Dedifferentiated amniotic fluid mesenchymal stem cell (primary cell): Measurements from ENCODE around the gene VGLL4.

Source experiments
- DNase-seq: peaks from one replicate; pipeline ENCODE4 v3.0.0-alpha.2; 2016; ENCODE audit errors: extremely low spot score

VGLL4 gene

DNA sequence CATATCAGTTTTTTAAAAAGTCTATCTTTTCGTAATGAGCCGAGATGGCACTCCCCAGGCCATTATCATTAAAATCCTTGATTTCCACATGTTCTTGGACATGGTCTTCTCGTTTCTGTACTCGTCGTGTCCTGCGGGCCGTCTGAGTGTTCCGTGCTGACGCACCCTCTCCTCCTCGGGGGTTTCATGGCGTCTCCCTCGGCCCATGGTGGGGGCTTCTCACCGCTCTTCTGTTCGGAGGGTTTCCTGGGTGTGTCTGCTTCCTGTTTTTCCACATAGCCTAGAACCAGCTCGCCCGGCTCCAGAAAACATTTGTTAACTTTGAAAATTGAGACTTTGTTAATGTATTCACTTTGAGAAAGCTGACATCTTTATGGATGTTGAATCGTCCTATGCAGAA is 92.7 kb downstream of the VGLL4 start:
- no peak for DNase-seq

DNA sequence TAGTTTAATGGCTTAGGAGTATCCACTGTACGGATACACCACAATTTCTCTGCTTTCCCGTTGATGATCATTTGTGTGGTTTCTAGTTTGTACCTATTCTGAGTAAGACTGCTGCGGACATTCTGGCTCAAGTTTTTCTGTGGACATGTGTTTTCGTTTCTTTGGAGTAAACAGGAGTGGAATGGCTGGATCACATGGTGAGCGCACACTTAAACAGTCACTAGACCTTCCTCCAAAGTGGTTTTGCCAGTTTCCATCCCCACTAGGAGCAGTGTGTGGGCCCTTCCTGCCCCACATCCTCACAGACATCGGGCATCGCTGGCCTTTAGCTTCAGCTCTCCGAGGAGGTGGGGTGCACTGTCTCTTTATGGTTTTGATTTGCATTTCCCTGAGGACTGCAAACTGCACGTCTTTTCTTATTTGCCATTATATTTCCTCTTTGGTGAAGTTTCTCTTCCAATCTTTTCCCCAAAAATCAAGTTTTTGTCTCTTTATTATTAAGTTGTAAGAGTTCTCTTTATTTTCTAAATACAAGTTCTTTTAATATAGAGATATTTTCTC is 94.1 kb downstream of the VGLL4 start:
- no peak for DNase-seq

DNA sequence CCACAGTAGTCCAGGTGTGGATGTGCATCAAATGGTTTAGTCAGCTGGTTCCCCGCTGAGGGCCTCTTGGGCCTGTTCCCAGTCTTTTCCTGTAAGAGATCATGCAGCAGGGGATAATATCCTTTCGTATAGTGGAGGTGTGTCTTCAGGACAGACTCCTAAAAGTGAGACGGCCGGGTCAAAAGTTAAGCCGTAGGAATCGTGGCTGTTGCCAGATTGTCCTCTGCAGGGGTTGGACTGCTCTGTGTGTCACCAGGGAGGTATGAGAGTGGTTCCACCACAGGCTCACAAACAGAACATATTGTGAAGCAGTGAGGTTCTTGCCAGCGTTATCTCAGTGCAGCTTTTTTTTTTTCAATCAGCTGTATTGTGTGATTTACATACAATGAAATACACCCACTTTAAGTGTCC is 95.0 kb downstream of the VGLL4 start:
- DNase-seq, result no peak

DNA sequence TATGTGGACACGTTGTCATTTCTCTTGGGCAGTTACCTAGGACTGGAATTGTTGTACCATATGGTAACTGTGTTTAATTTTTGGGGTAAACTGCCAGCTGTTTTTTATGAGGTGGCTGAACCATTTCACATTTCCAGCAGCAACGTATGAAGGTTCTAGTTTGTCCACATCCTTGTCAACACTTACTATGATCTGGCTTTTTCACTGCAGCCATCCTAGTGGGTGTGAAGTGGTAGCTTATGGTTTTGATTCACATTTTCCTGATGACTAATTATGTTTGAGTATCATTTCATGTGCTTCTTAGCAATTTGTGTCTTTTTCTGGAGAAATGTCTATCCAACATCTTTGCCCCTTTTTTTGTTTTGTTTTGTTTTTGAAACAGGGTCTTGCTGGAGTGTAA is 96.2 kb downstream of the VGLL4 start:
- no peak for DNase-seq

DNA sequence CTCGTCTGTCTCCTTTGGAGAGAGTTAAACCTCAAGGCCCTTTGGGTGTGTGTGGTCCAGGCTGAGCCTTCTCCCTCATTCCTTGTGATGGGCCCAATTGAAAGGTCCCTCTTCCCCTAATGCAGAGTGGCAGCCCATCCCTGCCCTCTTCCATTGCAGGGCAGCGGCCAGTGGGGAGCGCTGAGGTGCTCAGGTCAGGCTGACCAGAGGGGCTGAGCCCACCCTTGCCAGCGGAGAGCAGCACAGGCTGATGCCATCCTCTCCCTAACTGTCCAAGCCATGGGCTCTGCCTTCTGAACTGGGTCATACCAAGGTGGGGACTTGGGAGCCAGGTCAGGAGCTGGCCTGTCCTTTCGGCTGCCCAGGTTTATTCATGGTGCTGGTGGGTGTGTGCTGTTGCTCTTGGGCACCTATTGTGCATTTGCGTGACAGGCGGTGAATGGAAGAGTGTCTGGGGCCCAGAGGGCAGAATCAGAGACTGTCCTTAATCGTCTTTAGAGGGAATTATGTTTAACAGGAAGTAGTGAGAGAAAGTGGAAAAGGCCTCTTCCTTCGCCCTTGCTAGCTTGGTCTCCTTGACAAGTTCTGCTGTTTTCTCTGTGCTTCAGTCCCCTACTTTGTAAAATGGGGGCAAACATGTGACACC is 96.9 kb downstream of the VGLL4 start:
- no peak for DNase-seq

DNA sequence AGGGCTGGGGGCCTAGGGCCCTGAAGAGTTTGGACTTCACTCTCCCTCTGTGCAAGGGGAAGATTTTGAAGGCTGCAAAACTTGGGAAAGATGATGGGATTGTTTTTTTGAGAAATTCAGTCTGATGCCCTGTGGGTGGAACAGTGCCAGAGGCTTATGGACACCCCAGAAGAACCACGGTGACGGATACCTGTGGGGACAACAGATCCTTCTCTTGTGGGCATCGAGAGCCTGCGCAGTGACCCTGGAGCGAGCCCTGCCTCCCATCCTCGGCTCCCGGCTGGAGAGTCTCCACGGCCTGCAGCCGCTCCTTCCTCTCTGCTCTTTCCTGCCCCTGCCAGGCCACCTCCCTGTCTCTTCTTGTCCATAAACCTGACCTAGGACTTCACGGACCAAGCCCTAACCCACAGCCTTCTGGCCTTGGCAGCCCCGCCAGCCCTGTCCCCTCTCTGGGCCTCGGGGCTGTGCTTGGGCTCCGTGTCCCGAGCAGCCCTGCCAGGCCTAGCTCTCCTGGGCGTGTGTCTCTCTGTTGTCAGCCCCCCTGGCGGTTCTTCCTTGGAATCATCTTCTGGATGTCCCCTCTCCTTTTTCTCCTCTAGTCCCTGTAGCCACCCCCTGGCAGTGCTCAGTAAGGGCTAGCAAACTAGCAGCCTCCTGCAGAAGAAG is 98.4 kb downstream of the VGLL4 start:
- DNase-seq, result no peak

DNA sequence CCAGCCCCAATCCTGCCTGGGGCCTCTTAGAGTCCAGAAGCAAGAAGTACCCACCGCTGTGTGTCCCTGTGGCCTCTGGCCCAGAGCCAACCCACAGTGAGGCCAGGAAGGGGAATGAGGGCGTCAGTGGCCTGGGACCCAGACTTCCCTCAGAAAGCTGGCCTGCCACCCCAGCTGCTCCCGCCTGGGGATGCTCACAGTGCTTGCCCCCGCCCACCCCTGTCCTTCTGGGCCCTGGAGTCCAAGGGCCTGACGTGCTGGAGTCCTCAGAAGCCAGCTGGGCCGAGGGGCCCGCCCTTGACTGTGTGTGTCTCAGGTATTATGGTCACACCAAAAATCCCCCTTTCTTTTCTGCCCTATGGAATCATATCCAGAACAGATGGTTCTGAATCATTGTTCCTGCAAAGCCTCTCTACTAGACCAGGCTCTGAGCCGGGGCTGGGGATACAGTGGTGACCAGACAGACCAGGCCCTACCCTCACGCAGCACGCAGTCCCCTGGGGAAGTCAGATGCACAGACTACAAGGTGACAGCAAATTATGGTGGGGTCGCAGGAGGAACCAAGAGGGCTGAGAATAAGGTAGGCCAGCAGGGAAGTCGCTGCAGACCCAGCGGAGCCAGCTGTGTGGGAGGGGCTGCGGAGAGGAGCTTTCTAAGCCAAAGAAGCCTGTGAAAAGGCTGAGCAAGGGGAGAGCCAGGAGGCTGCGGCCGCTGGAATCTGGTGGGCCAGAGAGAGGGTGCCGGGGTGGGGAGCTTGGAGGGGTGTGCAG is 99.1 kb downstream of the VGLL4 start:
- no peak for DNase-seq

DNA sequence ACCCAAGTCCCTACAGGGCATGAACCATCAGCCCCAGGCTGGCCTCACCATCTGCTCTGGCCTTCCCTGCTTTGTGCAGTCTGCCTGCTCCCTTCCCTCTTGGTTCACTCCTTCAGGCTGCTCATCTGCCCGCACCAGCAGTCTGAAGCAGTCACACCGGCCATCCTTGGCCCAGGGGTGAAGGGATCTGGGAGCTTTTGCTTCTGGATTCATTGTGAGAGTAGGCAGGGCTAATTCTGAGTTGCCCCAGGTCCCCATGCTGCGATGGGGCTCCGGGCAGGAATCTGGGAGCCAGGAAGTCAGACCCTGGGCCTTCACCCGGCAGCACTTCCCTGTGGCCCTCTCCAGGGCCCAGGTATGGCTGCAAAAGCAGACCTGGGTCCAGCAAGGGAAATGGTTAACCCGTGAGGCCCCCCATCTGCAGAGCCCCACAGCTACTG is 99.7 kb downstream of the VGLL4 start:
- DNase-seq, result no peak

DNA sequence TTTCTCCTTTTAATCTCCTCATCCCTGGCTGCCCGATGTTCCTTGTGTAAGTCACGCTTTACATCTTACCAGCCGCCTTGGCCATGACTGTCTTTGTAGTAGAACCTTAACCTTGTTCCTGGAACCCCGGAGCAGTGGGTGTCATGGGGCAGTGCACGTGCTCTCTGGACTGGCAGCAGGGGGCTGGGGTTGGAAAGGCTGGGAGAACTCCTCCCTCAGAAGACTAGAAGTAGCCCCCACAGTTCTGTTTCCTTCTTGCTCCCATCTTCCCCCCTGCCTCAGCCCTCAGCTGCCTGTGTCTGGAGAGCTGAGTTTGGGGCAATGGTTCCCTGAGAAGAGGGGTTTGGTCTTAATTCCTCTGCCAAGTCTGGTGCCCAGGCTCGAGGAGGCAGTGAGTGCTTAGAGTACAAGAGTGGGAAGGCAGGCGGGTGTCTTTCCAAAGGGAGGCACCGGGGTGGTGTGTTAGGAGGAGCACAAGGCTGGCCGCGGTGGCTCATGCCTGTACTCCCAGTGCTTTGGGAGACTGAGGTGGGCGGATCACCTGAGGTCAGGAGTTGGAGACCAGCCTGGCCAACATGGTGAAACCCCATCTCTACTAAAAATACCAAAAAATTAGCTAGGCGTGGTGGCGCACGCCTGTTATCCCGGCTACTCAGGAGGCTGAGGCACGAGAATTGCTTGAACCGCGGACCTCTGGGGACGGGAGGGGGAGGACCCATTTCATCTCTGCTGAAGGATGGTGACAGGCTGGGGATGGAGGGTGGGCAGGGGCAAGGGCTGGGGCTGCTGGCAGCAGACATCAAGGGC is 100.4 kb downstream of the VGLL4 start:
- no peak for DNase-seq

DNA sequence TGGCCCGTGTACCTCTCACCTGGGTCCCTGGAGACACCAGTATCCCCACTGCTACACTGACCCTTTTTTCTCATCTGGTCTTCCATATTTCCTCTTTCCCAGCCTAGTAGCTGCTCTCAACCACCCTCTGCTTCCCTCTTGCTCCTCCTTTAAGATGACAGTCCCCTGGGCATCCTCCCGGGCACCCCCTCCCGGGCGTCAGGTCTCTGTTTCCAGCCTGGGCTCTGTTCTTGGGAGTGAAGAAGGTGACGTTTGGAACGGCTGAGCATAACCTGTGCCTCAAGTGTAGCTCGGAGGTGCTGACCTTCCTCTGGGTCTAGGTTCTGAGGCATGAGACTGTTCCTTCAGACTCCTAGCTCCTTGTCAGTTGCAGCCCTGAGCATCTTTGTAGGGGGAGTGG is 101.2 kb downstream of the VGLL4 start:
- DNase-seq, result no peak

DNA sequence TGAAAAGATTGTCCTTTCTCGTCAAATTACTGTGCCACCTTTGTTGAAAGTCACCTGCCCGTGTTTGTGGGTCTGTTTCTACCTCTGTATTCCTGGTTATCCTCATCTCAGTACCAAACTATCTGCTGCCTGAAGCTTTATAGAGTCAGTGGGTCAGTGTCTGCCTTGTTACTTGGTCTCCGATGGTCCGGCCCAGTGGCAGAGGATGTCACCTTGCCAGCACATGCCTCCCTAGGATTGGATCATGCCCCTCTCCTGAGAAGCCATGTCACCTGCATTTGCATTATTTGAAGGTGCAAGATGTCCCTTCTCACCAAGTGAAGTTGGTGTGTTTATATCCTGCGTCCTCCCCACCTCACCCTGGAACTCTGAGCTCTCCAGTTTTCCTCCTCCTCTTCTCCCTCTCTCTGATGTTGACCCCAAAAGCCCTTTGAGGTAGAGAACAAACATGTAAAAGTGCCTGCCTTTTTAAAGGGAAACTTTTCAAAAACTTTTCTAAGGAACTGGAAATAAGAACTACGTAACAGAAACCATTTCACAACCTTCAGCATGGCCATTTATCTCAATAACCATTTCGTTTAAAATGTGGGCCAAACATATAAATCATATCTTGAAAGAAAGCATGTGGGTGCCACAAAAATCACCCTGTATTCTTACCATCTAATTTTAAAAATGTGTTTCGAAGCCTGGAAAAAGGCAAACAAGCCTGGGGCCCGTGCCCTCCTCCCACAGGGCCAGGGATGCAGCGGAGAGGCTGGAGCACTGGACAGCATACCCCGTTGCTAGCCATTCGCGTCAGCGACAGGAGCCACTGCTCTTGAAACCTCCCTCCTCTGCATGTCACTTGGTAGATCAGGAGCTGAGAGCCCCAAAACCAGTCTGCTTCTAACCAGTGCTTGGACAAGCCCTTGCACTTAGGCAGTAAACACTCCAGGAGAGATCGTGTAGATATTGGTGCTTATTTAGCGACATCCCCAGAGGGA is 102.1 kb downstream of the VGLL4 start:
- no peak for DNase-seq

DNA sequence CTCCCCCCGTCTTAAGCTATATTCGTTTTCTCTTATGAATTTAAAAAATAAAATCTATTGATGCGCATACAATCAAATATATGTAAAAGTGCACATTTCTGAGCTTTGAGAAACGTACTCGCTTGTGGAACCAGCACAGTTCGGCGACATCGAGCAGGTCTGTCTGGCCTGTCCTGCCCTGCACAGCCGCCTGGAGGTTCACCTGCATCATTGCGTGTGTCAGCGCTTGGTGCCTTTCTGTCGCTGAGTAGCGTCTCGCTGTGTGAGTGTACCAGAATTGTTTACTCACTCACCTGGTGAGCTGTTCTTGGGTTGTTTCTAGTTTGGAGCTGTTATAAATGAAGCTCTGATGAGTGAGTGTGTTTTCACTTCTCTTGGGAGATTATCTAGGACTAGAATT is 104.0 kb downstream of the VGLL4 start:
- DNase-seq, result no peak

DNA sequence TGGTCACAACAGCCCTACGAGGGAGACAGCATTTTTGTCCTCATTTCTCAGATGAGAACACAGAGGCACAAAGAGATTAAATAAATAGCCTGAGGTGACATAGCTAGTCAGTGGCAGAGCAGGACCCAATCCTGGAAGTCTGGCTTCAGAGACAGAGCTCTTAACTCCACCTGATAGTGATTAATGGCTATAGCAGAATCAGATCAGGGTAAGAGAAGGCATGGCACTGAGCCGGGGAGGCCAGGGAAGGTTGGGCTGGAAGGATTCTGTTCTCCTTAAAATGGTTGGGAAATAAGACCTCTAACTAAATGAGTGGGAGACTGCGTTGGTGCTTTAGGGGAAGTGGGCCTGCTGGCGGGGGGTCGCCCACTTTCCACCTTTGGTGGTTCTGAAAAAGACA is 104.5 kb downstream of the VGLL4 start:
- DNase-seq, result no peak

DNA sequence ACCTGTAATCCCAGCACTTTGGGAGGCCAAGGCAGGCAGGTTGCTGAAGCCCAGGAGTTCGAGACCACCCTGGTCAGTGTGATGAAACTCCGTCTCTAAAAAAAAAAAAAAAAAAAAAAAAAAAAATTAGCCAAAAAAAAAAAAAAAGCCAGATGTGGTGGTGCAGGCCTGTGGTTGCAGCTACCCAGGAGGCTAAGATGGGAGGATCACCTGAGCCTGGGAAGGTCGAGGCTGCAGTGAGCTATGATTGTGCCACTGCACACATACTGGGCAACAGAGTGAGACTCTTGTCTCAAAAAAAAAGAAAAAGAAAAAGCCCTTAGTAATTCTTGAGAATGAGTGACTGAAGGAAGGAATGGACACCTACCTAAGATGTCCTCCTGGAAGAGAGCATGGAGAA is 105.1 kb downstream of the VGLL4 start:
- no peak for DNase-seq

DNA sequence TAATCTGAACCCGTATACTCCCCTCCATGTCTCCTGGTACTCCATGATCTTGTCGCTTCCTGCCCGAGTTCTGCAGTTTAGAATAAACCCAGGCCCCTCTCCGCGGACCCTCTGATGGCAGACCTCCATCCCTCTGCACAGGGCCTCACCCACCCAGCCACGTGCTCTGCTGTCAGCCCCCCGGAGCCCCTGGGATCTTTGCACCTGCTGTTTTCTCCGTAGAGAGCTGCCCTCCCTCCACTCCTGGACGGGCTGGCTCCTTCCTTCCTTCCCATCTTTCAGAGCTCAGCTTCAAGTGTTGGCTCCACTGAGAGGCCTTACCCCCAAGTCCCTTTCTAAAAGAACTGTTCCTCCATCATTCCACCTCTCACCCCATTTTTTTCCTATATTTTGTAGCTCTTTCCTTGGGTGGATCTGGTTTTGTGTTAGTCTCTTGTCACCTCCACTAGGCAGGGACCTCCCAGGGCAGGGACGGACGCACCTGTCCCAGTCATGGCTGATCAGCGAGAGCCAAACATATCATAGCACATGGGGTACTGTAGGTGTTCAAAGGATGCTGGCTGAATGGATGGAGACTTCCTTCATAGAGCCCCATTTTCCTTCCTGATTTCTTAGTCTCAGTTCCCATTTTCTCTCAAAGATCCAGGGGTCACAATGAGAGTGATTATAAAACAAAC is 106.6 kb downstream of the VGLL4 start:
- no peak for DNase-seq

DNA sequence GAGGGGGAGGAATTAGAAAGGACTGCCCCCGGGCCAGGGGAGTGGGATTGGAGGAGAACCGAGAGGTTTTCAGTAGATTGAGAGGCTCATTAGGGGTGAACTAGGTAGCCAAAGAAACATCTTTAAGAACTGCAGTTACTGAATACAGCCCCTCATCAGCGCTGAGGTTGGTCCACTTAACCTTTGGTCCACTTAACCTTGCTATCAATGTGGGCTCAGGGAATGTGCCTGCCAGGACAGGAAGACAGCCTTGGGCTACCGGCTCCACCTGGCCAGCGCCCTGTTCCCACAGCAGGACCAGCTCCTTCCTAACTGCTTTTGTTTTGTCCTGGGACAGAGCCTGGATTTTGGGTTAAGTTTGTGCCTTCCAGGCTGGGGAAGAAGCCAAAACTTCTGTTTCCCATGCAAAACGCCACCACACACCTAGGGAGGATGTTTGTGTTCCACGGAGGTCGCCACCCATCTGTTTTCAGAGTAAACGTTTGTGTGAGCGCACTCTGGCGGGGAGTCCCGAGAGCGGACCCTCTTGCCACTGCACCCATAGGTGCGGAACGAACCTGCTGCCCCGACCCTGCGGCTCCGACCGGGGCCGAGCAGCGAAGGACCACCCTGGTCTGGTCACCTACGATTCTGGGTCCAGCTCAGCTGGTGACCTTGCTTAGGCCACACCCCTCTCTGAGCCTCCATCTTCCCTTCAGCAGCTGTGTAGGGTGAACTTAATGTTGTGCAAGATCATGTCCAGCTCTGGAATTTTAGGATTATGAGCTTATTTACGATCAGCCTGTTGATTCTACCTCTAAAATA is 107.4 kb downstream of the VGLL4 start:
- no peak for DNase-seq

DNA sequence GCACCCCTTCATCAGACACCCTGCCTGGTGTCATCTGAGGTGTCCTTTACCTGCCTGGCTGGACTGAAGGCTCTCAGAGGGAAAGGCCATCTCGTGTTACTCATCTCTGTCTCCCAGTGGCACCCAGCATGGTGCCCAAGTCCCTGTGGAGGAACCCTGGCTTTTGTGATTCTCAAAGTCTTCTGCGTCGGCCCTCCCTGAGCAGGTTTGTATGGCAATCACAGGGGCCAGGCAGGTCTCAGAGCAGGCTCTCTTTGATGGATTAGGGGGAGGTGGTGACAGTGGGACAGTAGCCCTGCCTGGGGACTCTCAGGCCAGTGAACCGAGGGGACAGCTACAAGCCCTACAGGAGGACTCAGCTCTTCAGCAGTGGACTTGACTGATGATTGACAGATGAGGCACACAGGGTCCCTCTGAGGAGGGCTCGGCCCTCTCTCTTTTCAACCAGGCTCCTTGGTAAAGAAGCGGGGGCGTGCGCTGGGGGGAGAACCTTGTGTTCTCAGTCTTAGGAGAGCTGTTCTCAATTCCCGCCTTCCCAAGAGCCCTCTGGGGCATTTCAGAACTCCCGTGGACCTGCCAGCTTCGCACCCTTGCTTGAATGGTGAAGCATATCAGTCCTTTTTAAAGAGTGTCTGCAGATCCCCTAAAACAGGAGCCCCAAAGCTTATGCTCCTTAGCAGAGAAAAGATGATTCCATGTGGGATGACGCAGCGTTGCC is 108.3 kb downstream of the VGLL4 start:
- DNase-seq, result no peak

DNA sequence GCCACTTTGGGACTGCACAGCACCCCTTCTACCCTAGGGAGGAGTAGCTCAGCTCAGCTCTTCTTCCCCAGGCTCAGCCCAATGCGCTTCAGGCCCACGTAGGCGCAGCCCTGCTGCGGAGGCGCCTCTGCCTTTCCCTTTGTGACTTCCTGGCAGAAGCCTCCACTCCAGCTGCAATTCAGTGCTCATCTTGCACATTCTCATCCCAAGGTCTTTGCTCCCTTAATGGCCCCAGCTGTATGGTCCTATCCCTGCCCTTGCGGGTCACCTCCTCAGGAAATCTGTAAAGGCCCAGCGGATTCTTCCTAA is 109.0 kb downstream of the VGLL4 start:
- no peak for DNase-seq
